Loucy (cell line): Measurements from ENCODE around the gene VAMP4.
"Not testable (repeated sequence)": the region's sequence is repeated elsewhere in the genome, so short reads cannot be mapped to it uniquely, and the experiment has no call there.

Source experiments
- H2AFZ ChIP-seq: fragments of 200-600 bp; sonication (generic); 2 replicates; pipeline ENCODE4 v1.6.0; 2016; ENCODE audit warnings: antibody characterized with exemption, mild to moderate bottlenecking, low read length, moderate library complexity
- H3F3A ChIP-seq: fragments of 200-600 bp; 2 replicates; pipeline ENCODE4 v1.6.0; 2016; ENCODE audit warnings: antibody characterized with exemption, low read depth, mild to moderate bottlenecking
- H3K27me3 ChIP-seq: fragments of 200-600 bp; sonication (generic); 2 replicates; pipeline ENCODE4 v1.6.1; 2014; ENCODE audit warnings: low read length, mild to moderate bottlenecking; ENCODE audit not compliant: insufficient read depth, poor library complexity, severe bottlenecking
- H3K36me3 ChIP-seq: fragments of 200-600 bp; sonication (generic); 2 replicates; pipeline ENCODE4 v1.6.1; 2016; ENCODE audit warnings: low read length; ENCODE audit not compliant: insufficient read depth
- H3K4me1 ChIP-seq: fragments of 200-600 bp; sonication (generic); 2 replicates; pipeline ENCODE4 v1.5.1; 2014; ENCODE audit warnings: low read length, mild to moderate bottlenecking; ENCODE audit not compliant: insufficient read depth, poor library complexity, severe bottlenecking
- H3K4me2 ChIP-seq: fragments of 200-600 bp; sonication (generic); 2 replicates; pipeline ENCODE4 v1.6.0; 2014; ENCODE audit warnings: antibody characterized with exemption, low read length, low read depth, mild to moderate bottlenecking; ENCODE audit not compliant: poor library complexity, severe bottlenecking
- H3K4me3 ChIP-seq: fragments of 200-600 bp; sonication (generic); 2 replicates; pipeline ENCODE4 v1.5.1; 2014; ENCODE audit warnings: low read length, mild to moderate bottlenecking, mixed read lengths; ENCODE audit not compliant: poor library complexity, severe bottlenecking
- H3K79me2 ChIP-seq: fragments of 200-600 bp; sonication (generic); 2 replicates; pipeline ENCODE4 v1.6.1; 2014; ENCODE audit warnings: low read length; ENCODE audit not compliant: insufficient read depth
- H3K9ac ChIP-seq: fragments of 200-600 bp; sonication (generic); 2 replicates; pipeline ENCODE4 v1.6.0; 2014; ENCODE audit warnings: mild to moderate bottlenecking, low read depth, low read length, moderate library complexity; ENCODE audit not compliant: poor library complexity, severe bottlenecking
- H3K9me2 ChIP-seq: fragments of 200-600 bp; sonication (generic); replicated peaks from 2 replicates; pipeline ENCODE4 v1.6.1; 2016; ENCODE audit warnings: low read depth, low read length, mixed read lengths
- H3K9me3 ChIP-seq: fragments of 200-600 bp; sonication (generic); 2 replicates; pipeline ENCODE4 v1.6.1; 2014; ENCODE audit warnings: mild to moderate bottlenecking, antibody characterized with exemption, low read length, low read depth; ENCODE audit not compliant: insufficient read depth
- H4K20me1 ChIP-seq: fragments of 200-600 bp; sonication (generic); 2 replicates; pipeline ENCODE4 v1.6.0; 2014; ENCODE audit warnings: antibody characterized with exemption, low read length, mild to moderate bottlenecking; ENCODE audit not compliant: insufficient read depth, poor library complexity, severe bottlenecking
- EZH2phosphoT487 ChIP-seq: fragments of 200-600 bp; IDR thresholded peaks from 2 replicates; pipeline ENCODE4 v1.6.1; 2018; ENCODE audit warnings: antibody characterized with exemption, mild to moderate bottlenecking, moderate library complexity, borderline replicate concordance
- TF ChIP-seq, protein P1 (sequence below): fragments of 200-600 bp; sonication (generic); conservative IDR thresholded peaks from 2 replicates; pipeline ENCODE4 v1.5.1; 2014; ENCODE audit warnings: mild to moderate bottlenecking, antibody characterized with exemption, low read length

The VAMP4 gene

DNA sequence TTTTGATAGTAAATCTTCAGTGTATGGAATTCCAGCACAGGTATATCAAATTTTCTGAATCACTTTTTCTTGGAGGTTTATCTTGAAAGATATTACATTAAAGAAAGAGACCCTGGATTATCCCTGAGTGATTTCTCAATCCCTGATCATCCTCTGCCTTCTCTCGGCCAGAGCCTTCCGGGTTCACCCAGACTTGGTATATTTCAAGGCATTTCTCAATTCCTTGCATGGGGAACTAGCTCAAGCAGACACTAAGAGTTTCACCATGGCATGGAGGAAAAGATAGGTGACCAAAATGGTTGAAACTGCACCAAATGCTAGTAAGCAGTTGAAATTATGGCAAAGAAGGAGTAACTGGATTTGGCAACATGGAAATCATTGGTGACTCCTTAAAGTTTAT, 5.7 kb downstream of the VAMP4 start:
- H2AFZ ChIP-seq, result no peak overlapping the region
- H3K79me2 ChIP-seq, result peaks cover 8% of the 10 kb centered on the region; the same call in 1 of the 2 replicates
- H3K4me3 ChIP-seq, result no peak overlapping the region
- H3K4me2 ChIP-seq, result no peak overlapping the region
- H3K36me3 ChIP-seq, result no peaks in the 10 kb centered on the region
- no peak overlapping the region for H3K9ac ChIP-seq
- TF ChIP-seq, protein P1, sequence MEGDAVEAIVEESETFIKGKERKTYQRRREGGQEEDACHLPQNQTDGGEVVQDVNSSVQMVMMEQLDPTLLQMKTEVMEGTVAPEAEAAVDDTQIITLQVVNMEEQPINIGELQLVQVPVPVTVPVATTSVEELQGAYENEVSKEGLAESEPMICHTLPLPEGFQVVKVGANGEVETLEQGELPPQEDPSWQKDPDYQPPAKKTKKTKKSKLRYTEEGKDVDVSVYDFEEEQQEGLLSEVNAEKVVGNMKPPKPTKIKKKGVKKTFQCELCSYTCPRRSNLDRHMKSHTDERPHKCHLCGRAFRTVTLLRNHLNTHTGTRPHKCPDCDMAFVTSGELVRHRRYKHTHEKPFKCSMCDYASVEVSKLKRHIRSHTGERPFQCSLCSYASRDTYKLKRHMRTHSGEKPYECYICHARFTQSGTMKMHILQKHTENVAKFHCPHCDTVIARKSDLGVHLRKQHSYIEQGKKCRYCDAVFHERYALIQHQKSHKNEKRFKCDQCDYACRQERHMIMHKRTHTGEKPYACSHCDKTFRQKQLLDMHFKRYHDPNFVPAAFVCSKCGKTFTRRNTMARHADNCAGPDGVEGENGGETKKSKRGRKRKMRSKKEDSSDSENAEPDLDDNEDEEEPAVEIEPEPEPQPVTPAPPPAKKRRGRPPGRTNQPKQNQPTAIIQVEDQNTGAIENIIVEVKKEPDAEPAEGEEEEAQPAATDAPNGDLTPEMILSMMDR, result no peak
- no peak for TF ChIP-seq EZH2phosphoT487
- no peaks in the 10 kb centered on the region for H3K9me2 ChIP-seq
- peaks cover 24% of the 10 kb centered on the region for H3K4me1 ChIP-seq
- H3K27me3 ChIP-seq, result no peaks in the 10 kb centered on the region
- no peaks in the 10 kb centered on the region for H3F3A ChIP-seq
- H4K20me1 ChIP-seq, result peaks cover 3% of the 10 kb centered on the region
- no peaks in the 10 kb centered on the region for H3K9me3 ChIP-seq

DNA sequence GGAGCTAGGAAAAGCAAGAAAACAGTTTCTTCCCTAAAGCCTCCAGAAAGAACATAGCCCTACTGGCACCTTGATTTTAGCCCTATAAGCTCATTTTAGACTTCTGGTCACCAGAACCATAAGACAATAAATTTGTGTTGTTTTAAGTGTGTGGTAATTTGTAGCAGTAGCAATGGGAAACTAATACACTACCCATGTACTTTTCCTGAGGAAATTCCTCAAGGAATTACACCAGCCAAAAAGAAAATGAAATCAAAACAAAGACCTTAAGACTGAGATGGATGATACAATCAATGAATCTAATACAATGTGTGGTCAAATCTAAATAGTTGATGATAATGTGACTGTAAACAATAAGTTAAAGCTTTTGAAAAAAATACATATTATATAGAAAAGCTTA, 11.8 kb downstream of the VAMP4 start:
- no peak for TF ChIP-seq EZH2phosphoT487
- TF ChIP-seq, protein P1, result no peak
- no peak overlapping the region for H3K4me3 ChIP-seq
- H3K9me3 ChIP-seq, result no peaks in the 10 kb centered on the region
- no peaks in the 10 kb centered on the region for H3F3A ChIP-seq
- H4K20me1 ChIP-seq, result no peaks in the 10 kb centered on the region
- no peaks in the 10 kb centered on the region for H3K27me3 ChIP-seq
- no peak overlapping the region for H2AFZ ChIP-seq
- H3K4me1 ChIP-seq, result no peaks in the 10 kb centered on the region
- H3K4me2 ChIP-seq, result no peak overlapping the region
- H3K79me2 ChIP-seq, result no peaks in the 10 kb centered on the region
- H3K9ac ChIP-seq, result no peak overlapping the region
- peaks cover 14% of the 10 kb centered on the region; the same call in 1 of the 2 replicates for H3K36me3 ChIP-seq
- H3K9me2 ChIP-seq, result no peaks in the 10 kb centered on the region

DNA sequence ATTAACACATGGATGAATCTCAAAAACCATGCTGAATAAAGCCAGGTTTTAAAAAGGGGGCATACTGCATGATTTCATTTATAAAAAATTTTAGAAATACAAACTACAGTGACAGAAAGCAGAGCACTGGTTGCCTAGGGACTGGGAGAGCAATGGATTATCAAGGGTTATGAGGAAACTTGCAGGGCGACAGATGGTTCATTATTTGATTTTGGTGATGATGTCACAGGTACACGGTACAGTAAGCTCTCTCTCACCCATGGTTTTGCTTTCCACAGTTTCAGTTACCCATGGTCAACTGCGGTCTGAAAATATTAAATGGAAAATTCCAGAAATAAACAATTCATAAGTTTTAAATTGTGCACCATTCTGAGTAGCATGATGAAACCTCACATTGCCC, 14.1 kb downstream of the VAMP4 start:
- Histone ChIP-seq H3K4me3 (no peak overlapping the region), H3K36me3 (peaks cover 14% of the 10 kb centered on the region; the same call in 1 of the 2 replicates), H3K9me2 (no peaks in the 10 kb centered on the region), H3K27me3 (no peaks in the 10 kb centered on the region), H3K4me2 (no peak overlapping the region), H3K9me3 (peaks cover 8% of the 10 kb centered on the region; the same call in 1 of the 2 replicates), H2AFZ (no peak overlapping the region), H4K20me1 (no peaks in the 10 kb centered on the region), H3K9ac (no peak overlapping the region), H3F3A (no peaks in the 10 kb centered on the region), H3K4me1 (no peaks in the 10 kb centered on the region), H3K79me2 (no peaks in the 10 kb centered on the region)
- no peak for TF ChIP-seq EZH2phosphoT487
- TF ChIP-seq, protein P1, result no peak

DNA sequence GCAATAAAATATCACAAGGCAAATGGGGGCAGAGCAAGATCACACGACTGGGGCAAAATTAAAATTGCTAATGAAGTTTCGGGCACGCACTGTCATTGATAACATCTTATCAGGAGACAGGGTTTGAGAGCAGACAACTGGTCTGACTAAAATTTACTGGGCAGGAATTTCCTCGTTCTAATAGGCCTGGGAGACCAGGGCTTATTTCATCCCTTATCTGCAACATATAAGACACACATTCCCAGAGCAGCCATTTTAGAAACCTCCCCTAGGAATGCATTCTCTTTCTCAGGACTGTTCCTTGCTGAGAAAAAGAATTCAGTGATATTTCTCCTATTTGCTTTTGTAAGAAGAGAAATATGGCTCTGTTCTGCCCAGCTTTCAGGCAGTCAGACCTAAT, 18.7 kb downstream of the VAMP4 start:
- H3K36me3 ChIP-seq, result peaks cover 11% of the 10 kb centered on the region; the same call in 1 of the 2 replicates
- H3K9ac ChIP-seq, H3K27me3 ChIP-seq, H3K4me3 ChIP-seq, H4K20me1 ChIP-seq, H3K9me3 ChIP-seq, H2AFZ ChIP-seq, H3K4me2 ChIP-seq, H3F3A ChIP-seq, H3K4me1 ChIP-seq, H3K9me2 ChIP-seq, H3K79me2 ChIP-seq: not testable (repeated sequence)
